ENCODE data around the gene ZSCAN26.

- TF ChIP-seq POLR2A (IDR thresholded peaks at IDR 0.05) (no peak), CTCF (IDR thresholded peaks at IDR 0.05) (no peak)
Observed at GRCh38 chr6:28269492-28269891, 2.5 kb downstream of the ZSCAN26 start.

All from body of pancreas (tissue), 4 donors.